ENCODE measurements around the gene ALCAM.
"Not testable (repeated sequence)": the region's sequence is repeated elsewhere in the genome, so short reads cannot be mapped to it uniquely, and the experiment has no call there.

ALCAM gene

DNA sequence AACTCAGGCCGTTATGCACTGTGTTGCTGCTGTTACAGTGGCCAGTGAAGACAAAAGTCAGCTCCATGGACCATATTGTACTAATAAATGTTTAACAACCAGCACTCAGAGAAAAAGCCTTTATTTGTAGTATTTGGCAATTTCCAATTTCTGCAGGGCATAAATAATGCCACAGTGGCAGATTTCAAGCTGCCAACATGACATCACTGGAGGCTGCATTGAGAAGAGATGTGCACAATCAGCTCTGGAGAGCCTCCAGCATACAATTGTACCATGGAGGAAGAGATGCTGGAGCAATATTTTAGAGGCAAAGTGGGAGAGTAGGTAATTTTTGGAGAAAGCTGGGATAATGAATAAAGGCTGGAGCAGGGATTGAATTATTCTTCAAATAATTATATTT lies 9.7 kb upstream of the ALCAM start:
- DNase-seq = no peak

GRCh38 chr3:105359098-105359762 lies 7.5 kb upstream of the ALCAM start:
- DNase-seq = no peak

- no peak for DNase-seq
Observed at GRCh38 chr3:105360003-105360402, 6.7 kb upstream of the ALCAM start.

GRCh38 chr3:105362021-105362665 lies 4.6 kb upstream of the ALCAM start:
- no peak for DNase-seq

- DNase-seq = no peak
Observed at GRCh38 chr3:105364128-105364527, 2.6 kb upstream of the ALCAM start.

GRCh38 chr3:105365081-105365390 lies 1.7 kb upstream of the ALCAM start:
- no peak for DNase-seq

GRCh38 chr3:105365391-105366325 lies 1.1 kb upstream of the ALCAM start:
- peak; percentile 87 for DNase-seq

GRCh38 chr3:105367063-105367405 lies 325 bp downstream of the ALCAM start:
- no peak for DNase-seq

GRCh38 chr3:105367406-105368213 lies 901 bp downstream of the ALCAM start:
- DNase-seq = peak; percentile 68

- DNase-seq = peak; percentile 90
Observed at GRCh38 chr3:105368566-105369499, 2.1 kb downstream of the ALCAM start.

DNA sequence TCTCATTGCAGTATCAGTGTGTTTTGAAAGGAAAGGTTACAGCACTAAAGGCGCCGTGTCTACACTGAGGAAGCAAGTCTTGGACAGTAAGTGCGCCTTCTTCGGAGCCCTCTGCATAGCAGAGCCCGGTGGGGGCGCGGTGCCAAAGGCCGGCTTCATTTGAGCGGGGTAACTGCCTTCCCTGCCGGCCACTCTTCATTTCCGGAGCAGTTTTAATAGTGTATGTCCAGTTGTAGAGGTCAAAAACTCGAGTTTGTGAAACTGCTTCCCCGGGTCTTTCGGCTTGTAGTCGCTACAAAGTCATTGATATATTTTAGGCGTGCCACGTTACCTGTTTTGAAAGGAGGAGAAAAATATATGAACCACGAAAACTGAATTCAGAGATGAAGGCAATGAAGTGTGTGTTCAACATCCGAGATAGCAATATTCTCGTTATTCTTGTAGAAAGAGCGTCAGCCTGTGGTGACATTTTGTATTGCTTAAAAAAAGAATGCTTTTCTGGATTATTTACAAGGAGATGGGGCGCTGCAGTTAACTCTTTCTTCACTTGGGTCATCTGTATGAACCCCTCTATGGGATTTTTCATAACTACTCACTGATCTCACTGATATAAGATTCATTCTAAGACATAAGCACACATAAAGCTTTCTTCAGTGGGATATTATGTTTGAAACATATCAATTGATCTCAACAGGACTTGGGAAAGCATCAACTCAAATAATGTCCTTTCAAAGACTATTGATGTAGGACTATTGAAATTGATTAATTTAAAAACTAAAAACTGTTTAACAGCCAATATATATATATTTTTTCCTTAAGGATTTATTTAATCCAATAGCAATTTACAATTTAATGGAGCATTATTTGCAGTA lies 3.0 kb downstream of the ALCAM start:
- DNase-seq = peak; percentile 80

- no peak for DNase-seq
Observed at GRCh38 chr3:105373383-105373782, 6.7 kb downstream of the ALCAM start.

GRCh38 chr3:105375750-105376511 lies 9.2 kb downstream of the ALCAM start:
- DNase-seq = no peak

DNA sequence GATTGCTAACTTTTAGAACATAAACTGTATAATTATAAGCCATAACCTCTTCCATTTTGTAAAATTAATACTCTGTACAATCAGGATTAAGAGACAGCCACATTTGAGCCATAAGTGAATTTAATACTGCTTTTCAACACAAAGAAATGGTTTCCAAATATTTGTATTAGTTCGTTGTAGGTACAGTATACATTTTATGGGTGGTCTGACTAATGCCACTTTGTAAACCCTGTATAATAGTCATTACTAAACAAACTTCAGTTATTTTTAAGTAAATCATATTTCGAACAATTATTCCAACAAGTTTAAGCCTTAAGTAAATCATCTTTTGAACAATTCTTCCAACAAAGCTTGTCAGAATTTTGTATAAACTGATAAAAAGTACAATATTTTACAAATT lies 11.0 kb downstream of the ALCAM start:
- DNase-seq = no peak

GRCh38 chr3:105385179-105385578 lies 18.5 kb downstream of the ALCAM start:
- DNase-seq = no peak

DNA sequence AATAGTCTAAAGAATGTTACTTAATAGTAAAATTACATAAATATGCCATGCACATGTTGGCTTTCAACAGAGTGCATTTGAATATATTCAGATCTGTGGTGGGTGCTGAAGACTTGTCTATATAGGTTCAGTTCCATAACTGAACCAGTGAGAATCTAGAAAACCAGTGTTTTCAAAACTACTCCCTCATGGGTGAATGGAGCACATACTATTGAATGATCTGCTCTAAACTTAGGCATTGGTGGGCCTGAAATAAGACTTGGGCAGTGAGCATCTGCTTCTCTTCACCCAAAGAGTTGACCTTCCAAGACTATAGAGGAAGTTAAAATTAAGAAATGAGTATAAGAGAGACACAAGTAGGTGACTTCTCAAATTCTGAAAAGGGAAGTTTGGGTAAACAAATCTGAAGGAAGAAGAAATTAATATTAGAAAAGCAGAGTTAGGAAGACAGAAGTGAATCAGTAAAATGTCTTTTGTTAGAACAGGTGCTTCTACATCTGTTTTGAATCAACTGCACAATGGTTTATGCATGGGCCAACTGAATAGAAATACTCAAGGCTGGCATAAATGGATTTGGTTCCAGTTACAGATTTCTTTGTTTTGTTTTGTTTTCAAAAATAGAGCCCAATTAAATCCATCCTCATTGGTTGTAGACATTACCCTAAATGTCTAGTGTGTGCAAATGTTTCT lies 19.3 kb downstream of the ALCAM start:
- no peak for DNase-seq

GRCh38 chr3:105387122-105387751 lies 20.5 kb downstream of the ALCAM start:
- no peak for DNase-seq

DNA sequence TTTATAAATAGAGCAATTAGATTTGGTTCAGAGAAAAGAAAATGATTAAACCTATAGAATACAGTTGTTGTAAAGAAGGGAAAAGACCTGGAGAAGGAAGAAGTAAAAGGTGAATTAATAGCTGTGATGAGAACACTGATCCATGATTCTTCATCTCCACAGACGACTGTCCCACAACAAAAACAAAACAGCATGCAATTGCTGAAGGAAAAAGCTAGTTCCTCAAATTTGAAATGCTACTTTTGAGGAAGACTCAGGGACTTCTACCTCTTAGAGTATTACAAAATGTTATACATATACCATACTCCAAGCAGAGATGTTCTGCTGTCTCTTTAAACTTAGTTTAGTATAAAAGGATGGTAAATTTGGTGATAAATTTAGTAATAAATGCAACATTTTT lies 21.5 kb downstream of the ALCAM start:
- DNase-seq = no peak

GRCh38 chr3:105389759-105390158 lies 23.1 kb downstream of the ALCAM start:
- not testable (repeated sequence) for DNase-seq

Data from DMS79 treated with DMSO at 0.1 percent for 48 hours (cell line).